ENCODE data around the gene SPTBN5.
A peak's percentile ranks its signal among the peaks of the same experiment; 100 is the strongest.

Gene SPTBN5

DNA sequence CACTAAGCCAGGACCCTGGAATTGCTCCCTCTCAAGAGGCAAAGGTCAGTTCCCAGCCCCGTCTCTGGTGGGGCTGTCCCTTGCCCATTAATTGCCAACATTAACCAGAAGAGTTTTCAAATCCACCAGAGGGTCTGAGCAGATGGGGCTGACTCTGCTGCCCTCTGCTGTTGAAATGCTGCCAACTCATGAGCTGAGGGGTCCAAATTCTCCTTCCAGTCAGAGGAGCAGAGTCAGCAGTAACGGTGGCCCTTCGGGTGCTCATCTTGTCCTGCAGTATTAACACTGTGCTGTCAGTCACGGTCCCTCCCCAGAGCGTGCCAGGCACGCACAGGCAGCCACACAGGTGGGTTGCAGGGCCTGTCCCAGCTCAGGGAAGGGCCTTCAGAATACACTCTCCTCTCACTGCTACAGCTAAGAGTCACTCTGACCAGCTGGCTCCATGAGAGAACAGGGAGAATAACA is 10.7 kb upstream of the SPTBN5 start:
- H3K27ac ChIP-seq (ENCODE audit: insufficient read depth, low read depth, low read length, poor library complexity, severe bottlenecking) = peak overlapping the region; percentile 58

GRCh38 chr15:41903782-41904181 is 9.9 kb upstream of the SPTBN5 start:
- H3K9me3 ChIP-seq (ENCODE audit: control insufficient read depth, low read length) = no peaks in the 10 kb centered on the region
- H3K27me3 ChIP-seq (ENCODE audit: control insufficient read depth, insufficient read depth, low read length, poor library complexity, severe bottlenecking) = no peaks in the 10 kb centered on the region
- H3K4me1 ChIP-seq (ENCODE audit: control insufficient read depth, insufficient read depth, low read length) = peaks cover 7% of the 10 kb centered on the region
- H3K4me3 ChIP-seq (ENCODE audit: insufficient read depth, low read depth, low read length) = no peak overlapping the region
- 86 to 87% methylated on average over 13 of the region's 13 CpGs for WGBS, 2 experiments
- H3K27ac ChIP-seq (ENCODE audit: insufficient read depth, low read depth, low read length, poor library complexity, severe bottlenecking) = no peak overlapping the region
- peaks cover 4% of the 10 kb centered on the region for H3K36me3 ChIP-seq (ENCODE audit: control insufficient read depth, insufficient read depth, low read length)

More for the DNA sequence above, 10.7 kb upstream of the SPTBN5 start:
- H3K4me3 ChIP-seq (ENCODE audit: insufficient read depth, low read depth, low read length) = no peak overlapping the region
- no peaks in the 10 kb centered on the region for H3K9me3 ChIP-seq (ENCODE audit: control insufficient read depth, low read length)
- WGBS, 2 experiments = 32 to 34% methylated on average over 6 of the region's 6 CpGs
- H3K36me3 ChIP-seq (ENCODE audit: control insufficient read depth, insufficient read depth, low read length) = peaks cover 7% of the 10 kb centered on the region
- H3K27me3 ChIP-seq (ENCODE audit: control insufficient read depth, insufficient read depth, low read length, poor library complexity, severe bottlenecking) = no peaks in the 10 kb centered on the region
- H3K4me1 ChIP-seq (ENCODE audit: control insufficient read depth, insufficient read depth, low read length) = peaks cover 7% of the 10 kb centered on the region

- Histone ChIP-seq H3K36me3 (ENCODE audit: control insufficient read depth, insufficient read depth, low read length) (no peaks in the 10 kb centered on the region), H3K4me1 (ENCODE audit: control insufficient read depth, insufficient read depth, low read length) (peaks cover 13% of the 10 kb centered on the region), H3K9me3 (ENCODE audit: control insufficient read depth, low read length) (no peaks in the 10 kb centered on the region), H3K27me3 (ENCODE audit: control insufficient read depth, insufficient read depth, low read length, poor library complexity, severe bottlenecking) (no peaks in the 10 kb centered on the region), H3K4me3 (ENCODE audit: insufficient read depth, low read depth, low read length) (no peak overlapping the region), H3K27ac (ENCODE audit: insufficient read depth, low read depth, low read length, poor library complexity, severe bottlenecking) (no peak overlapping the region)
- WGBS, 2 experiments = 95 to 98% methylated on average over 5 of the region's 5 CpGs
These were observed 7.6 kb upstream of the SPTBN5 start for GRCh38 chr15:41901431-41901830.

- H3K4me3 ChIP-seq (ENCODE audit: insufficient read depth, low read depth, low read length) = no peak overlapping the region
- peaks cover 13% of the 10 kb centered on the region for H3K4me1 ChIP-seq (ENCODE audit: control insufficient read depth, insufficient read depth, low read length)
- H3K9me3 ChIP-seq (ENCODE audit: control insufficient read depth, low read length) = no peaks in the 10 kb centered on the region
- H3K27ac ChIP-seq (ENCODE audit: insufficient read depth, low read depth, low read length, poor library complexity, severe bottlenecking) = no peak overlapping the region
- no peaks in the 10 kb centered on the region for H3K27me3 ChIP-seq (ENCODE audit: control insufficient read depth, insufficient read depth, low read length, poor library complexity, severe bottlenecking)
- no peaks in the 10 kb centered on the region for H3K36me3 ChIP-seq (ENCODE audit: control insufficient read depth, insufficient read depth, low read length)
- WGBS, 2 experiments = 94% methylated on average over 36 of the region's 36 CpGs
These were observed 6.9 kb upstream of the SPTBN5 start for GRCh38 chr15:41900526-41901380.

GRCh38 chr15:41899854-41900442 is 6.1 kb upstream of the SPTBN5 start:
- 89 to 92% methylated on average over 6 of the region's 6 CpGs for WGBS, 2 experiments
- no peaks in the 10 kb centered on the region for H3K9me3 ChIP-seq (ENCODE audit: control insufficient read depth, low read length)
- no peak overlapping the region for H3K27ac ChIP-seq (ENCODE audit: insufficient read depth, low read depth, low read length, poor library complexity, severe bottlenecking)
- H3K27me3 ChIP-seq (ENCODE audit: control insufficient read depth, insufficient read depth, low read length, poor library complexity, severe bottlenecking) = no peaks in the 10 kb centered on the region
- H3K4me3 ChIP-seq (ENCODE audit: insufficient read depth, low read depth, low read length) = no peak overlapping the region
- no peaks in the 10 kb centered on the region for H3K36me3 ChIP-seq (ENCODE audit: control insufficient read depth, insufficient read depth, low read length)
- peaks cover 13% of the 10 kb centered on the region for H3K4me1 ChIP-seq (ENCODE audit: control insufficient read depth, insufficient read depth, low read length)

- Histone ChIP-seq H3K27me3 (ENCODE audit: control insufficient read depth, insufficient read depth, low read length, poor library complexity, severe bottlenecking) (no peaks in the 10 kb centered on the region), H3K4me3 (ENCODE audit: insufficient read depth, low read depth, low read length) (no peak overlapping the region), H3K27ac (ENCODE audit: insufficient read depth, low read depth, low read length, poor library complexity, severe bottlenecking) (no peak overlapping the region), H3K36me3 (ENCODE audit: control insufficient read depth, insufficient read depth, low read length) (no peaks in the 10 kb centered on the region), H3K4me1 (ENCODE audit: control insufficient read depth, insufficient read depth, low read length) (peaks cover 6% of the 10 kb centered on the region), H3K9me3 (ENCODE audit: control insufficient read depth, low read length) (no peaks in the 10 kb centered on the region)
- 82% methylated on average over 7 to 8 of the region's 8 CpGs for WGBS, 2 experiments
These were observed 3.5 kb upstream of the SPTBN5 start for GRCh38 chr15:41897363-41897799.

GRCh38 chr15:41896566-41896965 is 2.7 kb upstream of the SPTBN5 start:
- H3K27me3 ChIP-seq (ENCODE audit: control insufficient read depth, insufficient read depth, low read length, poor library complexity, severe bottlenecking) = no peaks in the 10 kb centered on the region
- 92 to 96% methylated on average over 6 of the region's 6 CpGs for WGBS, 2 experiments
- no peak overlapping the region for H3K4me3 ChIP-seq (ENCODE audit: insufficient read depth, low read depth, low read length)
- H3K9me3 ChIP-seq (ENCODE audit: control insufficient read depth, low read length) = no peaks in the 10 kb centered on the region
- no peak overlapping the region for H3K27ac ChIP-seq (ENCODE audit: insufficient read depth, low read depth, low read length, poor library complexity, severe bottlenecking)
- no peaks in the 10 kb centered on the region for H3K36me3 ChIP-seq (ENCODE audit: control insufficient read depth, insufficient read depth, low read length)
- peaks cover 10% of the 10 kb centered on the region for H3K4me1 ChIP-seq (ENCODE audit: control insufficient read depth, insufficient read depth, low read length)

GRCh38 chr15:41895957-41896356 is 2.1 kb upstream of the SPTBN5 start:
- peaks cover 15% of the 10 kb centered on the region for H3K4me1 ChIP-seq (ENCODE audit: control insufficient read depth, insufficient read depth, low read length)
- no peak overlapping the region for H3K27ac ChIP-seq (ENCODE audit: insufficient read depth, low read depth, low read length, poor library complexity, severe bottlenecking)
- H3K4me3 ChIP-seq (ENCODE audit: insufficient read depth, low read depth, low read length) = no peak overlapping the region
- no peaks in the 10 kb centered on the region for H3K36me3 ChIP-seq (ENCODE audit: control insufficient read depth, insufficient read depth, low read length)
- no peaks in the 10 kb centered on the region for H3K27me3 ChIP-seq (ENCODE audit: control insufficient read depth, insufficient read depth, low read length, poor library complexity, severe bottlenecking)
- H3K9me3 ChIP-seq (ENCODE audit: control insufficient read depth, low read length) = no peaks in the 10 kb centered on the region
- 93 to 100% methylated on average over 1 of the region's 1 CpG for WGBS, 2 experiments

DNA sequence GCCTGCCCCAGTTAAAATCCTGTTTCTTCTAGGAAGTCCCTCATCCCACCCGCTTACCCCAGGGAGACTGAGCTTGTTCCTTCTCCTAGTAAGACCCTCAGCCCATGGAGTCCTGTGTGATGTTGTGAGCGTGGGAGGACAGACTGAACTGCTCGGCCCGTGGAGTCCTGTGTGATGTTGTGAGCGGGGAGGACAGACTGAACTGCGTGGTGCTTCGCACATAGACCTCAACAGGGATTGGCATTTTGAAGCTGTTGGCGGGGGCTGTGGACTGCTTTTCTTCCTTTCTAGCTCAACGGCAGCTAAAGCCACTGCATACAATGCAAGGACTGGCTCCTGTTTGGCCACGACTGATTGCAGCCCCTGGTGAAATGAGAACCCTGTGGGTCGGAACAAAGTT is 1.6 kb upstream of the SPTBN5 start:
- Histone ChIP-seq H3K9me3 (ENCODE audit: control insufficient read depth, low read length) (no peaks in the 10 kb centered on the region), H3K4me3 (ENCODE audit: insufficient read depth, low read depth, low read length) (no peak overlapping the region), H3K27ac (ENCODE audit: insufficient read depth, low read depth, low read length, poor library complexity, severe bottlenecking) (no peak overlapping the region), H3K27me3 (ENCODE audit: control insufficient read depth, insufficient read depth, low read length, poor library complexity, severe bottlenecking) (no peaks in the 10 kb centered on the region), H3K4me1 (ENCODE audit: control insufficient read depth, insufficient read depth, low read length) (peaks cover 20% of the 10 kb centered on the region), H3K36me3 (ENCODE audit: control insufficient read depth, insufficient read depth, low read length) (no peaks in the 10 kb centered on the region)
- 95 to 96% methylated on average over 11 of the region's 11 CpGs for WGBS, 2 experiments

DNA sequence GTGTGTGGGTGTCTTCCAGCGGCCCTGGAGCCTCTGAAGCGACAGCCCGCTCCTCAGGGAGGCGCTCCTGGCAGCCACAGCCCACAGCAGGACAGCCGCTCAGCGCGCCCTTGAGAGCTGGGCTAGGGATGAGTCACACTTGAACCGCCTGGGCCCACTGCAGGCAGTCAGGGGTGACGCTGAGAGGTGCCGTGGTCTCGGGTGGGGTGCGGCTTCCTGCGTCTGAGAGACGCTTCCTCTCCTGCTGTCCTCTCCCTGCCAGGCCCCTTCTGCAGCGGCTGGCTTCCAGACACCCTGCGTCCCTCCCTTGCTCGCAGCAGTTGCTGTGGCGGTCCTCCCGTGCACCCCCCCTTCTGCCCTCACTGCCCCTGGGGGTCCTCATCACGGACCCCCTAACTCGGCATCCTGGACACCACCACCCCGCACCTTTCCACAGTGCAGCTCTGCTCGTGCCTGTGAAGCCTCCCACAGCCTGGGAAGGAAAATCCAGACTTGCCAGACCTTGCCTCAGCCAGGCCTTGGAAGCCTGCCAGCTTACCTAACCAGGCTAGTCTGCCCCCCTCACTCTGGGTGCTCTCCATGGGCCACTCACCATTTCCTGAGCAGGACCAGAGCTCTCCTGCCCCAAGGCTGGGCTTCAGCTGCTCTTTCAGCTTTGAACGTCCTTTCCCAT is 1.1 kb upstream of the SPTBN5 start:
- Histone ChIP-seq H3K27ac (ENCODE audit: insufficient read depth, low read depth, low read length, poor library complexity, severe bottlenecking) (no peak overlapping the region), H3K4me3 (ENCODE audit: insufficient read depth, low read depth, low read length) (no peak overlapping the region)
- WGBS, 2 experiments = 79 to 85% methylated on average over 24 of the region's 24 CpGs

More for the DNA sequence above, 1.1 kb upstream of the SPTBN5 start:
- Histone ChIP-seq H3K4me1 (ENCODE audit: control insufficient read depth, insufficient read depth, low read length) (peaks cover 20% of the 10 kb centered on the region), H3K9me3 (ENCODE audit: control insufficient read depth, low read length) (no peaks in the 10 kb centered on the region), H3K36me3 (ENCODE audit: control insufficient read depth, insufficient read depth, low read length) (no peaks in the 10 kb centered on the region), H3K27me3 (ENCODE audit: control insufficient read depth, insufficient read depth, low read length, poor library complexity, severe bottlenecking) (no peaks in the 10 kb centered on the region)

Data from ectodermal cell (in vitro differentiated cells).